Liver (tissue), 3 donors: ENCODE results near the gene MSI2.

ENCODE experiments used
- CTCF ChIP-seq: fragments of 150-350 bp; IDR thresholded peaks from 2 replicates; pipeline ENCODE4 v1.5.1; 2017; ENCODE audit warnings: improper control_type of control experiment, low read depth, low read length; ENCODE audit not compliant: missing input control
- GABPA ChIP-seq, 2 donors: IDR thresholded peaks in 1 of 2; conservative IDR thresholded peaks in 1 of 2; 2 replicates each; pipeline ENCODE4 v1.6.1; 2016; ENCODE audit warnings: antibody characterized with exemption in 2 of 2, mild to moderate bottlenecking in 1 of 2, moderate library complexity in 1 of 2
- RAD21 ChIP-seq, 2 donors: IDR thresholded peaks; 2 replicates each; pipeline ENCODE4 v1.6.1; 2016; ENCODE audit warnings: antibody characterized with exemption in 2 of 2, mild to moderate bottlenecking in 2 of 2
- REST ChIP-seq: IDR thresholded peaks from 2 replicates; pipeline ENCODE4 v1.6.1; 2016; ENCODE audit warnings: antibody characterized with exemption, mild to moderate bottlenecking
- SP1 ChIP-seq: IDR thresholded peaks from 2 replicates; pipeline ENCODE4 v1.6.1; 2018; ENCODE audit warnings: antibody characterized with exemption, mild to moderate bottlenecking
- TAF1 ChIP-seq: conservative IDR thresholded peaks from 2 replicates; pipeline ENCODE4 v1.6.1; 2016; ENCODE audit warnings: antibody characterized with exemption, mild to moderate bottlenecking
- YY1 ChIP-seq: IDR thresholded peaks from 2 replicates; pipeline ENCODE4 v1.6.1; 2016; ENCODE audit warnings: antibody characterized with exemption, mild to moderate bottlenecking
- ZBTB33 ChIP-seq: IDR thresholded peaks from 2 replicates; pipeline ENCODE4 v1.6.1; 2016; ENCODE audit warnings: antibody characterized with exemption
- donor health status: healthy.
- donor health status: healthy.

GRCh38 chr17:57369509-57369945 lies 113.2 kb downstream of the MSI2 start:
- no peak for TF ChIP-seq TAF1
- no peak for TF ChIP-seq RAD21 (IDR thresholded peaks at IDR 0.05)
- TF ChIP-seq CTCF, result no peak
- TF ChIP-seq SP1, result no peak
- no peak for TF ChIP-seq ZBTB33
- no peak for TF ChIP-seq REST
- no peak for TF ChIP-seq YY1
- TF ChIP-seq GABPA (IDR thresholded peaks at IDR 0.05 in 1 of 2, conservative IDR thresholded peaks at IDR 0.05 in 1 of 2), result no peak
